ENCODE results near the gene DDX3X.

DNA sequence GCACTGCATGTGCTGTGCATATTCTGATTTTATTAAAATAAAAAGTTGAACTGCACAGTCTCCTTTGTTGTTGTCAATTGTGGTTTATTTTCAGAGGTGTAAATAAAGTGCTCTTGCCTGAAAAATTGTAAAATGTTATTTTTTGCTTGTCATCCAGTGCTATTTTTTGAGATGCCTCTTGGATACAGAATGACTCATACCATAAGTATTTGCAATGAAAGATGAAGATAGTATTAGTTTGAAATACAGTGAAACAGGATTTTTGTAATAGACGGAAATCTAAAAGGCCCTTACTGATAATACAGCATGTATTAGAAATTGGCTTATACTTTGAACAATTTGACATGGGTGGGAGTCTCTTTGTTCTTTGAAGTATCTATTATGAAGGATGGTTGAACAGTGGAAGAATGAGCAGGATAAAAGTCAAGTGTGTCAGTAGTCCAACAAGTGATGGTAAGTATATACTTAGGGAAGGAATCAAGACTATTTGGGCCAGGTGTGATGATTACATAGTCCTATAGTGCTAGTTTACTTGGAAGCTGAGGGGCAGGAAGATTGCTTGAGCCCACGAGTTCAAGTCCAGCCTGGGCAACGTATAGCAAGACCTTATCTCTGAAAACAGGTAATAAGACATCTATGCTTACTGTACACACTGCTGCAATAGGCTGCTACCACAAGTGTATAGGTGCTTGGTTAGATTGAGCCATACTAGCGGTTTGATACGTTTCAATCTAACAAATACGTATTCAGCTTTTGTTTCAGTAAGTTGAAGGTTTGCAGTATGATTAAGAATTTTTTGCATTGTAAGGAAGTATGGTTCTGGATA is 16.4 kb downstream of the DDX3X start:
- TF ChIP-seq, protein P1, sequence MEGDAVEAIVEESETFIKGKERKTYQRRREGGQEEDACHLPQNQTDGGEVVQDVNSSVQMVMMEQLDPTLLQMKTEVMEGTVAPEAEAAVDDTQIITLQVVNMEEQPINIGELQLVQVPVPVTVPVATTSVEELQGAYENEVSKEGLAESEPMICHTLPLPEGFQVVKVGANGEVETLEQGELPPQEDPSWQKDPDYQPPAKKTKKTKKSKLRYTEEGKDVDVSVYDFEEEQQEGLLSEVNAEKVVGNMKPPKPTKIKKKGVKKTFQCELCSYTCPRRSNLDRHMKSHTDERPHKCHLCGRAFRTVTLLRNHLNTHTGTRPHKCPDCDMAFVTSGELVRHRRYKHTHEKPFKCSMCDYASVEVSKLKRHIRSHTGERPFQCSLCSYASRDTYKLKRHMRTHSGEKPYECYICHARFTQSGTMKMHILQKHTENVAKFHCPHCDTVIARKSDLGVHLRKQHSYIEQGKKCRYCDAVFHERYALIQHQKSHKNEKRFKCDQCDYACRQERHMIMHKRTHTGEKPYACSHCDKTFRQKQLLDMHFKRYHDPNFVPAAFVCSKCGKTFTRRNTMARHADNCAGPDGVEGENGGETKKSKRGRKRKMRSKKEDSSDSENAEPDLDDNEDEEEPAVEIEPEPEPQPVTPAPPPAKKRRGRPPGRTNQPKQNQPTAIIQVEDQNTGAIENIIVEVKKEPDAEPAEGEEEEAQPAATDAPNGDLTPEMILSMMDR (IDR thresholded peaks at IDR 0.05) = no peak
- no peak for TF ChIP-seq POLR2A (IDR thresholded peaks at IDR 0.05)
